ENCODE results near the gene DTNA.

- no peak for TF ChIP-seq CTCF (IDR thresholded peaks at IDR 0.05; ENCODE audit: control extremely low read depth in 1 of 3, insufficient read depth in 1 of 3, low read depth in 1 of 3, low read length in 3 of 3)
- no peak for TF ChIP-seq FOSL1 (IDR thresholded peaks at IDR 0.05; ENCODE audit: insufficient read depth, low read depth, low read length)
- no peak for TF ChIP-seq SUZ12 (IDR thresholded peaks at IDR 0.05; ENCODE audit: low read length)
- no peak for TF ChIP-seq YY1 (IDR thresholded peaks at IDR 0.05; ENCODE audit: low read depth, low read length)
- no peak for TF ChIP-seq ASH2L (IDR thresholded peaks at IDR 0.05; ENCODE audit: low read length)
- TF ChIP-seq EP300 (IDR thresholded peaks at IDR 0.05; ENCODE audit: borderline replicate concordance in 1 of 2, low read depth in 2 of 2, low read length in 2 of 2): no peak
- TF ChIP-seq POLR2A (IDR thresholded peaks at IDR 0.05; ENCODE audit: control extremely low read depth in 1 of 2, low read depth in 2 of 2, low read length in 2 of 2): no peak
- TF ChIP-seq CEBPB (IDR thresholded peaks at IDR 0.05; ENCODE audit: low read depth, low read length): no peak
- TF ChIP-seq NRF1 (IDR thresholded peaks at IDR 0.05; ENCODE audit: low read depth, low read length): no peak
- TF ChIP-seq JUN (IDR thresholded peaks at IDR 0.05; ENCODE audit: low read depth, low read length): no peak
- no peak for TF ChIP-seq RAD21 (IDR thresholded peaks at IDR 0.05 in 1 of 2, conservative IDR thresholded peaks at IDR 0.05 in 1 of 2; ENCODE audit: low read depth in 2 of 2, low read length in 2 of 2)
- TF ChIP-seq CHD1 (IDR thresholded peaks at IDR 0.05; ENCODE audit: low read depth, low read length): no peak
- TF ChIP-seq RXRA (IDR thresholded peaks at IDR 0.05; ENCODE audit: insufficient read depth, low read depth, low read length): no peak
- no peak for TF ChIP-seq SP2 (IDR thresholded peaks at IDR 0.05; ENCODE audit: low read length)
Measured at GRCh38 chr18:34932792-34933466, 222.8 kb downstream of the DTNA start.
